Measurements from ENCODE around the gene SLCO1A2. TPM values are rescaled to one million over a fixed set of nuclear protein-coding genes. Genes with fewer than 3 reads are reported as not detected.

Gene SLCO1A2
- total and polyA plus RNA-seq, 2 donors (not counting 3 experiments of a cell fraction or from before 2014, with no cell fraction given), result not detected

GRCh38 chr12:21248679-21249078, 86.0 kb downstream of the SLCO1A2 start:
- intact Hi-C loops (cut with micrococcal nuclease) (loop anchor here (1.0 to 5.0 kb wide), 2 partner anchors 204 to 432 kb away; no protein-coding TSS in a partner anchor), dilution Hi-C loops (cut with MboI; ENCODE audit: extremely low pct_ligation_motif_present, low sequenced_read_pairs) (no loop called here)
- ChIA-PET POLR2A (no interaction called here), CTCF (interaction anchor here (0.7 to 2.3 kb wide), 25 partner anchors 9 to 1210 kb away, joined by 3 to 64 read pairs (median 4); partner anchors contain the start of genes GYS2 and PYROXD1)
- Histone ChIP-seq H4K20me1 (replicated peaks; ENCODE audit: control insufficient read depth, extremely low read depth, insufficient read depth, low read length) (no peaks in the 10 kb centered on the region), H3K27ac (ENCODE audit: insufficient read depth, low read depth, low read length) (no peak overlapping the region), H2AFZ (ENCODE audit: low read depth, low read length) (no peak overlapping the region), H3K79me2 (ENCODE audit: control insufficient read depth, insufficient read depth, low read length) (no peaks in the 10 kb centered on the region), H3K36me3 (ENCODE audit: control insufficient read depth in 2 of 2, extremely low read depth in 1 of 2, insufficient read depth in 2 of 2, low read length in 2 of 2) (no peaks in the 10 kb centered on the region), H3K4me1 (ENCODE audit: control insufficient read depth, extremely low read depth, insufficient read depth, low read length) (no peaks in the 10 kb centered on the region), H3K9ac (replicated peaks; ENCODE audit: extremely low read depth, insufficient read depth, low read length) (no peak overlapping the region), H3K9me3 (replicated peaks; ENCODE audit: control insufficient read depth, insufficient read depth, low read length) (no peaks in the 10 kb centered on the region), H3K4me3 (replicated peaks in 1 of 3; ENCODE audit: insufficient read depth in 1 of 3, low read depth in 1 of 3, low read length in 3 of 3) (no peak overlapping the region), H3K4me2 (ENCODE audit: insufficient read depth, low read length) (no peak overlapping the region), H3K27me3 (ENCODE audit: control insufficient read depth in 2 of 2, insufficient read depth in 2 of 2, low read length in 2 of 2) (no peaks in the 10 kb centered on the region), H3K9me1 (replicated peaks; ENCODE audit: control insufficient read depth, extremely low read depth, insufficient read depth, low read length) (no peaks in the 10 kb centered on the region)
- DNase-seq (ENCODE audit: low read depth, low spot score) (peak; percentile 22), FAIRE-seq (no peak)
- TF ChIP-seq MYC (IDR thresholded peaks at IDR 0.05; ENCODE audit: low read depth, low read length) (no peak), POLR2AphosphoS5 (IDR thresholded peaks at IDR 0.05; ENCODE audit: insufficient read depth, low read depth, low read length) (no peak), EZH2 (IDR thresholded peaks at IDR 0.05; ENCODE audit: borderline replicate concordance, low read depth, low read length, severe bottlenecking) (no peak), FOS (IDR thresholded peaks at IDR 0.05; ENCODE audit: borderline replicate concordance, insufficient read depth, low read length) (no peak), JUN (IDR thresholded peaks at IDR 0.05; ENCODE audit: borderline replicate concordance, insufficient read depth, insufficient read length, low read depth) (no peak), POLR2A (IDR thresholded peaks at IDR 0.05; ENCODE audit: low read depth, low read length) (no peak), CTCF (IDR thresholded peaks at IDR 0.05; ENCODE audit: extremely low read depth in 1 of 2, insufficient read depth in 1 of 2, low read depth in 1 of 2, low read length in 2 of 2) (no peak), GATA2 (IDR thresholded peaks at IDR 0.05; ENCODE audit: insufficient read depth, insufficient read length, low read depth, low read length) (no peak), MAX (IDR thresholded peaks at IDR 0.05; ENCODE audit: insufficient read depth, insufficient read length) (no peak)
- BruUV-seq (replicated peaks), result no TSS peak

All from endothelial cell of umbilical vein (primary cell).